Activated T-cell treated with anti-CD3 and anti-CD28 coated beads, Interleukin-2, amount 50 U/mL, for 72 hours (primary cell): Measurements from ENCODE around the gene P4HA1. TPM values are rescaled to one million over a fixed set of nuclear protein-coding genes. Genes with fewer than 3 reads are reported as not detected.

Source experiments
- ATAC-seq, 2 donors: fragments of 150-1000 bp; cut with Tn5 transposase; replicated peaks in 1 of 2; 2 replicates each; pipeline ENCODE4 v1.10.0; 2021; ENCODE audit warnings: moderate library complexity in 2 of 2, mild to moderate bottlenecking in 1 of 2
- DNase-seq, 2 donors: peaks; one replicate each; pipeline ENCODE4 v3.0.0; 2021 to 2022; ENCODE audit warnings: mixed read lengths in 1 of 2
- H3K27ac Mint-ChIP-seq: one replicate; pipeline ENCODE4 v1.8.0; 2022; ENCODE audit warnings: mild to moderate bottlenecking, moderate library complexity, mixed read lengths
- H3K27me3 Mint-ChIP-seq: one replicate; pipeline ENCODE4 v1.8.0; 2022; ENCODE audit warnings: low read depth, mixed read lengths
- H3K36me3 Mint-ChIP-seq, 2 donors: one replicate each; pipeline ENCODE4 v1.8.0; 2022; ENCODE audit warnings: mixed read lengths in 2 of 2, mild to moderate bottlenecking in 1 of 2; ENCODE audit not compliant: insufficient read depth in 2 of 2
- H3K4me1 Mint-ChIP-seq: one replicate; pipeline ENCODE4 v1.8.0; 2022; ENCODE audit warnings: low read depth, mixed read lengths
- H3K4me3 Mint-ChIP-seq, 2 donors: one replicate each; pipeline ENCODE4 v1.8.0; 2022; ENCODE audit warnings: mild to moderate bottlenecking in 2 of 2, mixed read lengths in 2 of 2, moderate library complexity in 2 of 2
- H3K9me3 Mint-ChIP-seq, 2 donors: one replicate each; pipeline ENCODE4 v1.8.0; 2022; ENCODE audit warnings: mixed read lengths in 2 of 2
- total RNA-seq, 2 donors: library from RNA; stranded (reverse); gene quantifications; one replicate each; pipeline ENCODE4 v1.2.3, GENCODE V29; 2022

Gene P4HA1
- total RNA-seq, 2 donors from 2014 or later, result 20.5 to 28.8 TPM

- DNase-seq (no peak), ATAC-seq (no peak)
- Mint-ChIP-seq H3K27ac (no peak overlapping the region), H3K9me3 (no peaks in the 10 kb centered on the region), H3K27me3 (no peaks in the 10 kb centered on the region), H3K4me3 (no peak overlapping the region), H3K36me3 (no peaks in the 10 kb centered on the region), H3K4me1 (peaks cover 22% of the 10 kb centered on the region)
These were observed 12.5 kb downstream of the P4HA1 start for GRCh38 chr10:73084209-73084608.

DNA sequence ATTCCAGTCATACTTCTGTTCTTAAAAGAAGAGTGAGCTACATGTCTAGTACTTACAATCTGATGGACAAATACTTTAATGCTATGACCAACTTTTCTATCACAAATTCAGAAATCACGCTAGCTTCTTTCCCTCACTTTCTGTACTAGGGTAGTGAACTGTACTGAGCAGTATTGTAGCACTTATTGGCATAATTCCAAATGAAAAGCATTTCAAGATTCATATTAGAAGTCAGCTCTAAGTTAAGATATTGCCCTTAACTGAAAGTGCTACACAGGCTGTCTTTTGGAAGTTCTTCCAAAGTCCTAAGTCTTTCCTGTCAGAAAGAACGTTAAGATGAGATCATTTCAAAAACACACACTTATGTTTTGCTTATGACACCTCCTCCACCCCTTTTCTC is 13.4 kb downstream of the P4HA1 start:
- H3K9me3 Mint-ChIP-seq, result no peaks in the 10 kb centered on the region
- peaks cover 14% of the 10 kb centered on the region for H3K4me1 Mint-ChIP-seq
- H3K4me3 Mint-ChIP-seq, result no peak overlapping the region
- DNase-seq (no peak), ATAC-seq (no peak)
- no peak overlapping the region for H3K27ac Mint-ChIP-seq
- H3K36me3 Mint-ChIP-seq, result no peaks in the 10 kb centered on the region
- no peaks in the 10 kb centered on the region for H3K27me3 Mint-ChIP-seq

GRCh38 chr10:73079779-73080541 is 16.7 kb downstream of the P4HA1 start:
- H3K27ac Mint-ChIP-seq, result peak overlapping the region; percentile 34
- peak; percentile 53 to 66 for ATAC-seq
- H3K4me3 Mint-ChIP-seq, result no peak overlapping the region
- H3K36me3 Mint-ChIP-seq, result peaks cover 0 to 3% of the 10 kb centered on the region in 2 donors
- H3K9me3 Mint-ChIP-seq, result no peaks in the 10 kb centered on the region
- no peaks in the 10 kb centered on the region for H3K27me3 Mint-ChIP-seq
- H3K4me1 Mint-ChIP-seq, result peaks cover 20% of the 10 kb centered on the region
- DNase-seq, result no peak

- Mint-ChIP-seq H3K36me3 (peaks cover 3 to 17% of the 10 kb centered on the region in 2 donors), H3K27ac (peak overlapping the region; percentile 99), H3K4me3 (peak overlapping the region; percentile 35 to 86), H3K9me3 (no peaks in the 10 kb centered on the region), H3K4me1 (peaks cover 20% of the 10 kb centered on the region), H3K27me3 (no peaks in the 10 kb centered on the region)
- peak; percentile 71 to 76 for ATAC-seq
- DNase-seq, result peak; percentile 10 to 24
These were observed 20.1 kb downstream of the P4HA1 start for GRCh38 chr10:73076360-73077183.

DNA sequence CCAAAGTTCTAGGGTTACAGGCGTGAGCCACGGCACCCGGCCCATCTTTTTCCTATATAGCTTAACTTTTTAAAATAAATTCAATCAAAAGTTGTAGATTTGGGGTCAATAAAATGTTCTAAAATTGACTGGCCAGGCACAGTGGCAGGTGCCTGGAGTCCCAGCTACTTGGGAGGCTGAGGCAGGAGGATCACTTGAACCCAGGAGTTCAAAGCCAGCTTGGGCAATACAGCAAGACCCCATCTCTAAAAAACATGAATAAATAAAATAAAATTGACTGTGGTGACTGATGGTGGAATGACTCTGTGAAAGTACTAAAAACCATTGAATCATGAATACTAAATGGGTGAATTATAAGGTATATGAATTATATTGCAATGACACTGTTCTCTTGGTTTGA is 20.8 kb downstream of the P4HA1 start:
- H3K4me3 Mint-ChIP-seq, result no peak overlapping the region
- no peaks in the 10 kb centered on the region for H3K27me3 Mint-ChIP-seq
- ATAC-seq (no peak), DNase-seq (no peak)
- H3K9me3 Mint-ChIP-seq, result no peaks in the 10 kb centered on the region
- peaks cover 3 to 21% of the 10 kb centered on the region in 2 donors for H3K36me3 Mint-ChIP-seq
- H3K4me1 Mint-ChIP-seq, result peaks cover 20% of the 10 kb centered on the region
- no peak overlapping the region for H3K27ac Mint-ChIP-seq

DNA sequence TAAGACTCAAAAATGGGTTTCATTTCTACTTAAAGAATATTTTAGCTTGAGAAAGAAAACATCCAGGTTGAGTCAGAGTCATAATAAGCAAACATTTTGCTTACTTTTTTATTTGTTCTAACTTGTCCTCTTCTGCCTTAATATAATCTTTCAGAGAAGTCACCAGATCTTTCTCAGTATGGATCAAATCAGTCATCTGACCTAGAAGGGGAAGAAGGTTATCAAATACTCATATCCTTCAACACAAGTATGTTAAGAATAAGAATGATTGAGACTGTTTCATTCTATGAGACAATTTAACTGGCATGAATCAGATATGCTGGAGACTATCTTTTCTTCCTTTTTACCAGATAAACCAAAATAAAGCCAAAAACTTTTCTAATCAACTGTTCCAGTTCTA is 23.0 kb downstream of the P4HA1 start:
- Mint-ChIP-seq H3K36me3 (peaks cover 3 to 21% of the 10 kb centered on the region in 2 donors), H3K4me3 (no peak overlapping the region), H3K27ac (peak overlapping the region; percentile 92), H3K27me3 (no peaks in the 10 kb centered on the region), H3K4me1 (peaks cover 15% of the 10 kb centered on the region), H3K9me3 (no peaks in the 10 kb centered on the region)
- peak in 1 of 2 donors; percentile 69 for ATAC-seq
- no peak for DNase-seq

GRCh38 chr10:73065441-73065840 is 31.2 kb downstream of the P4HA1 start:
- Mint-ChIP-seq H3K4me1 (peaks cover 10% of the 10 kb centered on the region), H3K36me3 (peaks cover 0 to 4% of the 10 kb centered on the region in 2 donors), H3K27ac (no peak overlapping the region), H3K27me3 (no peaks in the 10 kb centered on the region), H3K4me3 (no peak overlapping the region), H3K9me3 (no peaks in the 10 kb centered on the region)
- ATAC-seq (no peak), DNase-seq (no peak)

GRCh38 chr10:73061743-73062142 is 34.9 kb downstream of the P4HA1 start:
- H3K4me1 Mint-ChIP-seq, result peaks cover 14% of the 10 kb centered on the region
- DNase-seq (no peak), ATAC-seq (no peak)
- H3K27ac Mint-ChIP-seq, result no peak overlapping the region
- peaks cover 3 to 6% of the 10 kb centered on the region in 2 donors for H3K36me3 Mint-ChIP-seq
- no peaks in the 10 kb centered on the region for H3K27me3 Mint-ChIP-seq
- no peak overlapping the region for H3K4me3 Mint-ChIP-seq
- H3K9me3 Mint-ChIP-seq, result no peaks in the 10 kb centered on the region

DNA sequence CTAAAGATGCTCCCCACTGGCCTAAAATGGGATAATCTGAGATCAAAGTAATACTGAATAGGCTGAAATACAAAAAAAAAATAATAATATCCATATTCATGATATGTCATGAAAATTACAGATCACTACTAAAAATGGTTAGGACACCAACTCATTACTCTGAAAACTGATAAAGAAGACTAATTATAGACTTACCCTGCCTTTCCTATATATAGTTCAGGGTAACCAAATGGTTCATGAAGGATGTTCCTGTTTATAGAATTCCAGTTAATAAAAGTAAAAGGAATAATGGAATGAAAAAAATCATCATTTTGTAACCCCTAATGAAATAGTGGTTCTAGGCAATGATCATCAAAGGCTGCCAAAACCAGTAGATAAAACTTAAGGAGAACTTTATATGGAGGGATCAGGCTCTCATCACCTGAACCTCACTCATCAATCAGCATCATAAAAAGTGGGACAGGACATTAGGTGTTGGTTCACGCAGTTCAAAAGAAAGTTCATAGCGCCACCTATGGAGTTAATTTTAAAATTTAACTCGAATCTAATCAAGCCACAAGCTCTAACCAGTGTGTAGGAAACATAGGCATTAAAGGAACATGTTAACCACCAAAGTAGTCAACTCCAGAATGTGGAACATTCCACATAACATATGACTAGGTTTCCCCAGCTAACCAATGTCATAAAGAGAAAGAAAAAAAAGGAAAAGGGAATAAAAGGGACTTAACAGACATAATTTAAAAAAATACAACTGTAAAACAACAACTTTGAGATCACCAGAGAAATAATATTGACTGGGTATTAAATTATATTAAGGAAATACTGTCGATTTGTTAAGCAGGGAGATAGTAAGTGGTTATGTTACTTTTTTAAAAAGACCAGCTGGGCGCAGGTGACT is 35.7 kb downstream of the P4HA1 start:
- ATAC-seq (peak; percentile 42 to 51), DNase-seq (no peak)
- Mint-ChIP-seq H3K36me3 (peaks cover 3 to 6% of the 10 kb centered on the region in 2 donors), H3K4me1 (peaks cover 14% of the 10 kb centered on the region), H3K9me3 (no peaks in the 10 kb centered on the region), H3K4me3 (no peak overlapping the region), H3K27me3 (no peaks in the 10 kb centered on the region), H3K27ac (peak overlapping the region; percentile 72)

DNA sequence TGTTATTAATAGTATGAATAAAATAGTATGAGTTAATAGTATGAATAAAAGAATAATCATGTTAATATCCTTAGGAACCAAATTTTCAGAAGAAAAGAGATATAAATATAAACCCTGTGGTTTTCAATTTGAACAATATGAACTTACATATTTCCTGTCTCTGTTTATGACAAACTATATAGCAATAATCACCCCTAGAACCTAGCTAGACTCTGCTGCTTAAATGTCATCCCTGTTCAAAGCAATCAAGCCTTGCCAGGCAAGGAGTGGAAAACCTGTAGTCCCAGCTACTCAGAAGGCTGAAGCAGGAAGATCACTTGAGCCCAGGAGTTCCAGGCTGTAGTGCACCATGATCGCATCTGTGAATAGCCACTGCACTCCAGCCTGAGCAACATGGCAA is 36.5 kb downstream of the P4HA1 start:
- Mint-ChIP-seq H3K9me3 (no peaks in the 10 kb centered on the region), H3K27ac (peak overlapping the region; percentile 40), H3K27me3 (no peaks in the 10 kb centered on the region), H3K4me3 (peak overlapping the region in 1 of 2 donors; percentile 21), H3K4me1 (peaks cover 14% of the 10 kb centered on the region), H3K36me3 (peaks cover 3 to 6% of the 10 kb centered on the region in 2 donors)
- ATAC-seq (no peak), DNase-seq (no peak)

- Mint-ChIP-seq H3K4me3 (no peak overlapping the region), H3K27ac (no peak overlapping the region), H3K36me3 (peaks cover 3 to 8% of the 10 kb centered on the region in 2 donors)
These were observed 38.5 kb downstream of the P4HA1 start for GRCh38 chr10:73058057-73058591.

DNA sequence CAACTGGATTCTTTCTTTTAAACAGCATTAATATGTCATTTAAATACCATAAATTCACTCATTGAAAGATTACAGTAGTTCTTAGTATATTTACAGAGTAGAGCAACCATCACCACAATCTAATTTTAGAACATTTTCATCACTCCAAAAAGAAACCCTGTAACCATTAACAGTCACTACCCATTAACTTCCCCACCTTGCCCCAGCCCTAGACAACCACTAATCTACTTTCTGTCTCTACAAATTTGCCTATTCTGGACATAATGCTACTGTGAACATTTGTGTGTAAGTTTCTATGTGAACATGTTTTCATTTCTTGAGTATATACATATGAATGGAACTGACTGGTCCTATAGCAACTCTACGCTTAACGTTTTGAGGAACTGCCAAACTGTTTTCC is 42.4 kb downstream of the P4HA1 start:
- Mint-ChIP-seq H3K9me3 (no peaks in the 10 kb centered on the region), H3K27ac (no peak overlapping the region), H3K4me1 (no peaks in the 10 kb centered on the region), H3K4me3 (no peak overlapping the region), H3K27me3 (no peaks in the 10 kb centered on the region), H3K36me3 (peaks cover 2 to 8% of the 10 kb centered on the region in 2 donors)
- no peak for ATAC-seq
- no peak for DNase-seq

More at GRCh38 chr10:73058057-73058591, 38.5 kb downstream of the P4HA1 start:
- Mint-ChIP-seq H3K27me3 (no peaks in the 10 kb centered on the region), H3K4me1 (peaks cover 14% of the 10 kb centered on the region), H3K9me3 (no peaks in the 10 kb centered on the region)
- no peak for ATAC-seq
- no peak for DNase-seq
